Stimulated activated CD8-positive, alpha-beta memory T cell treated with anti-CD3 and anti-CD28 coated beads, Interleukin-7, amount 100 ng/mL, for 4 hours (primary cell): ENCODE measurements around the gene ADARB2.
"Not testable (repeated sequence)": the region's sequence is repeated elsewhere in the genome, so short reads cannot be mapped to it uniquely, and the experiment has no call there.

Source experiments
- DNase-seq, 2 donors: peaks; one replicate each; pipeline ENCODE4 v3.0.0-alpha.2; 2020; ENCODE audit warnings: low read depth in 2 of 2

ADARB2 gene

DNA sequence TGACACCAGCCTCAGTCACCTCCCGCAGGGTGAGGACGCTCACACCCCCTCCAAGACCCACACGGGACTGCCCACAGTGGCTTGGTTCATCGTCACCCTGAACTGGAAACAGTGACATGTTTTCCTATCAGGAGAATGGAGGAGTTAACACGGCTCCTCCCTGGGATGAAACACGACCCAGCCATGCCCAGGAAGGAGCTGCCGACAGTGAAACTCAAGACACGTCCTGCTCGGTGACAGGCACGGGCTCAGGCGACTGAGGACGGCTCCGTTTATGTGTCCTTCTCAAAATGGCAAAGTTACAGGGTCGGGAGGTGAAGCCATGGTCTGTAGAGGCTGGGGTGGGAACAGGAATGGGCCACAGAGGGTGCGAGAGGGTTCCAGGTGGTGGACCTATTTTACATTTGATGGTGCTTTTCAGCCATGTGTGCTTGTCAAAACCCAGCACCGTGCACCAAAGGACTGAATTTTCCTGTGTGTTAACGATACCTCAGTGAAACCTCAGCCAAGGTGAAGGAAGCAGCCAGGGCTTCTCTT is 272.4 kb downstream of the ADARB2 start:
- DNase-seq = no peak

DNA sequence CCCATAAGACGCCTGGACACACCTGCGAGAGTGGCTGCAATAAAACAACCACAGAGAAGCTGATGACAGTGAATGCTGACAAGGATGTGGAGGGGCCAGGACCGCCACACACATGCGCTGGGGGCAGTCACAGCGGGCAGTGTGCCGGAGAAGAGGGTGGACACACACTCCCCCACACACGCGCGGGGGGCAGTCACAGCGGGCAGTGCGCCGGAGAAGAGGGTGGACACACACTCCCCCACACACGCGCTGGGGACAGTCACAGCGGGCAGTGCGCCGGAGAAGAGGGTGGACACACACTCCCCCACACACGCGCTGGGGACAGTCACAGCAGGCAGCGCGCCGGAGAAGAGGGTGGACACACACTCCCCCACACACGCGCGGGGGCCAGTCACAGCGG is 273.4 kb downstream of the ADARB2 start:
- DNase-seq = not testable (repeated sequence)

DNA sequence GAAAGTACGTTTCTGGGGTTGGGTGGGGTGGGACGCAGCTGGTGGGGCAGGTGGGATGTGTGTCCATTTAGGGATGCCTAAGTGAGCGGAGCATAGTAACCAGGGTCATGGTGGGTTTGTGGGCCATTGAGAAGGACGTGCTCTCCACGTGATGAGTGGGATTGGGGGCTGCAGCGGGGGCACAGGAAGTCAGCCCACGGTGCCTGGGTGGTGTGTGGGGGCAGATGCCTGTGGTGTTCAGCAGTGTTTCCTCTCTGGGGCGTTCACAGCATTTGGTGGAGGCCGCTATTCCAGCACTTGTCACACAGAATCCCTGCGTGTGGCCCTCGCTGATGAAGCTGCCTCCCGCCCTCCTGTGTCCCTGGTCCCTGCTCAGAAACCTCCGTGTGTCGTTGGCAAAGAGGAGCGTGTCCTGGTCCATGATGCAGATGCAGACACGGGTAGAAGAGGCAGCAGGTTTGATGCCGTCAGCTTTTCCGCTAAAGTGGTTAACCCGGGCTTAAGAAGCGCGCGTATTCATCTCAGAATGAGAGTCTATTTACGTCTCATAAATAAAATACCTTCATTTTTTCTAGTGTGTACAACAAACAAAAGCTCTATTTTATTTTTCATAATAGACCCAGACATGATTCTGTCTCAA is 274.2 kb downstream of the ADARB2 start:
- DNase-seq = no peak

DNA sequence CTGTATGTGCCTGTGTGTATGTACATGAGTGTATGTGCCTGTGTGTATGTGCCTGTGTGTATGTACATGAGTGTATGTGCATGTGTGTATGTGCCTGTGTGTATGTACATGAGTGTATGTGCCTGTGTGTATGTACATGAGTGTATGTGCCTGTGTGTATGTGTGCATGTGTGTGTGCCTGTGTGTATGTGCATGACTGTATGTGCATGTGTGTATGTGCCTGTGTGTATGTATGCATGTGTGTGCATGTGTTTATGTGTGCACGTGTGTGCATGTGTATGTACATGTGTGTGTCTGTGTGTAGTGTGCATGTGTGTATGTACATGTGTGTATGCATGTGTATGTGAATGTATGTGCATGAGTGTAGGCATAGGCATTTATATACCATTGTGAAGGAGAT is 274.8 kb downstream of the ADARB2 start:
- no peak for DNase-seq

DNA sequence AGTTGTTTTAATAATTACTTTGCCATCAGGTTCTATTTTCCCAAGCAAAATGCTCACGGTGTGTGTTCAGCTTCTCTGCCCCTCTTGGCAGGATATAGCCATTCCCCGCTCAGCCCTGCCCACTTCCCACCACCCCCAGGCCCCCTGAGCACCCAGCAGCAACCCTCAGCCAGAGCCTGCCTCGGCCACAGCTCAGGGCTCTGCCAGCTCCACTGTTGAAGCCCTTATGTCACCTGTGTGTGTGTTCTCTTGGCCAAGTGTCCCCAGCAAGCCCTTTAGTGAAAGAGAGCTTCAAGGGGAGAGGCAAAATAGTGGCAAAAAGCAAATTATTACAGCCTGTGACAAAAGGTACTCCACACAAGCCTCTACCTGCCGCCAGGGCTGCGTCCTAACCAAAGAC is 275.3 kb downstream of the ADARB2 start:
- DNase-seq = no peak

DNA sequence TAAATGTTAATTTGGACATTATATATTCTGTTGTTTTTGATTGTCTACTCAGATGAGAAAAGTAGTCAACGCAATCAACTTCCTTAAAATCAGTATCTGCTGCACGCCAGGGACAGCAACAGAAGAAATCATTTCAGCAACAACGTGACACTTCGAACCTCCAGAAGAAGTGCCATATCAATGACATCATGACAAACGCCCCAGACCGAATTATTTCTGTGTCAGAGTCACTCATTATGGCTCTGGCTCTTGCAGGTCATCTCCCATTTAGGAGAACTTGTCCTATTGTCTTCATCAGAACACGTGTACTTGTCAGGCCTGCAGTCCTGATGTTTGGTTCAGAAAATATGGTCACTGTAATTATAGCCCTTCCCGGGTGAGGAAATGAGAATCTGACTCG is 276.3 kb downstream of the ADARB2 start:
- no peak for DNase-seq

DNA sequence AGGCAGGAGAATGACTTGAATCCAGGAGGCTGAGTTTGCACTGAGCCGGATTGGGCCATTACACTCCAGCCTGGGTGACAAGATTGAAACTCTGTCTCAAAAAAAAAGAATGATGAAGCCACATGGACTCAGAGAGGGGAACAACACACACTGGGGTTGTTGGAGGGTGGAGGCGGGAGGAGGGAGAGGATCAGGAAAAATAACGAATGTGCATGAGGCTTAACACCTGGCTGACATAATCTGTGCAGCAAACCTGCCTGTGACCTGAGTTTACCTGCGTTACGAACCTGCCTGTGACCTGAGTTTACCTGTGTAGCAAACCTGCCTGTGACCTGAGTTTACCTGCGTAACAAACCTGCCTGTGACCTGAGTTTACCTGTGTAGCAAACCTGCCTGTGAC is 277.7 kb downstream of the ADARB2 start:
- not testable (repeated sequence) for DNase-seq

DNA sequence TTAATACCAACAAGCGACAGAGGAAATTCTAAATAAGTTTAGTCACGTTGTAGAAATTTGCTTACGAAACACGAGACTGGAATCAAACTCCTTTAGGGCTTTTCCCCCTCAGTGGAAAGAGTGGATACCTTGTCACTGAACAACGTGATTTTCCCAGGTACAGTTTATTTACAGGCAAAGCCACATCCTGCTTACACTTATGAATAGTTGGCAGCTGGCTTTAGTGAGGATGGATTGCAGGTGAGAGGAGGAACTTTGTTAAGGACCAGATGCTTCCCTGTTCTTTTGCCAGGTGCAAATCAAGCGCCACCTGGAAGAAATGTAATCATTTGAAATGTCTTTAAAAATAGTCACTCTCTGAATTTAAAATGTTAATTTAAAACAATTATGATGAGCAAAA is 282.4 kb downstream of the ADARB2 start:
- DNase-seq = no peak

DNA sequence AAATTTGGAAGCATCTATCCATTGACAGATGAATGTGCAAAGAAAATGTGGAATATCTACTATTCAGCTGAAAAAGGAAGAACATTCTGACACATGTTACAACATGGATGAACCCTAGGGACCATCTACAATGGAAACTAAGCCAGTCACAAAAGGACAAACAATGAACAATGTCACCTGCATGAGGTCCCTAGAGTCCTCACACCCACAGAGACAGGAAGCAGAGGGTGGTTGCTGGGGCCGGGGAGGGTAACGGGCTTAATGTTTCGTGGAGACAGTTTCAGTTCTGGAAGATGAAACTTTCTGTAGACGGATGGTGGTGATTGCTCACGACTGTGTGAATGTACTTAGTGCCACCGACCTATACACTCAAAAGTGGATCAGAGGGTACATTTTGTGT is 282.9 kb downstream of the ADARB2 start:
- DNase-seq = no peak

DNA sequence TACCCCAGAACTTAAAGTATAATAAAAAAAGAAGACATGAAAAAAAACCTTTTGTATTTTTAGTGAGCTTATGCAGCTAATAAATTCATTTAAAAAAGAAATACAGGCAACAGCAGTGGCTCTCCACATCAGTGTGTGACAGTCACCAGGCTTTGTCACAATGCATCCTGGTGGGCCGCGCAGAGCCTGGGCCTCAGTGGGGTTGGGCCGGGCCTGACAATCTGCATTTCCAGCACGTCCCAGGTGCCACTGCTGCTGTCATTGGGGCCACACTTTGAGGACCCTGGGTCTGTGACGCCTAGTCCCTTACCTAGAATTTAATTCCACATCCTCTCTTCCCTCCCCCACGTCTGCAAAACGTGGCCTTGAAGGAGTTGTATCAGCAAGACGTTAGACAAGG is 284.5 kb downstream of the ADARB2 start:
- no peak for DNase-seq

DNA sequence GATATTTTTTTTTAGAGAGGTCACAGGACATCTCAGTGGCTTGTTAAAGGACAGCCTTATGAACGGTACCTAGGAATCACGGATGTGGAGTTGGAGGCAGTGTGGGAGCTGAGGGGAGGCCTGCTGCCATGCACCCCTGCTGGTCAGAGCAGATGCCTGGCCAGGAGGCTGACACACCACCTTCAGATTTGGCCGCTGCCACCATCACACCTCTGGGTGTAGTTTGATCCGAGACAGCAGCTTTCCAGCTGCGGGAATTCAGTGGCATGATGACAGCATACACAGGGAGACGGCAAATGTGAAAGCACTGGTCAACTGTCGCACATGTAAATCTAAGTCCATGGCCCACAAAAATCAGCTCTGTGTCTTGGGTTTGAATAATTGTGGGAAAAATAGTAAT is 285.4 kb downstream of the ADARB2 start:
- DNase-seq = no peak

DNA sequence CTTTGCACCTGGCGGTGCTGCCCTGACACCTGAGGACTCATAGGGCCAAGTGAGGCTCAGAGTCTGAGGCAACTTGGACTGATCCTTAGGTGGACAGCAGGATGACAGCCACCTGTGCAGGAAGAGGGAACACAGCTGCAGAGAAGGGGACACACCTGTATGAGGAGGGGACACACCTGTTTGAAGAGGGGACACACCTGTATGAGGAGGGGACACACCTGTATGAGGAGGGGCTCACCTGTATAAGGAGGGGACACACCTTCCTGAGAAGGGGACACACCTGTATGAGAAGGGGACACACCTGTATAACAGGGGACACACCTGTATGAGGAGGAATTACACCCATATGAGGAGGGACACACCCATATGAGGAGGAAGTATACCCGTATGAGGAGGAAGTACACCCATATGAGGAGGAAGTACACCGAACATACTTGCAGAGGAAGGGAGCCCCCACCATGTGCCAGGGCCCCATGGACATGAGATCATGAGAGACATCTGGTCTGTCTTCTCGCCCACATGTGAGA is 285.9 kb downstream of the ADARB2 start:
- DNase-seq = no peak

DNA sequence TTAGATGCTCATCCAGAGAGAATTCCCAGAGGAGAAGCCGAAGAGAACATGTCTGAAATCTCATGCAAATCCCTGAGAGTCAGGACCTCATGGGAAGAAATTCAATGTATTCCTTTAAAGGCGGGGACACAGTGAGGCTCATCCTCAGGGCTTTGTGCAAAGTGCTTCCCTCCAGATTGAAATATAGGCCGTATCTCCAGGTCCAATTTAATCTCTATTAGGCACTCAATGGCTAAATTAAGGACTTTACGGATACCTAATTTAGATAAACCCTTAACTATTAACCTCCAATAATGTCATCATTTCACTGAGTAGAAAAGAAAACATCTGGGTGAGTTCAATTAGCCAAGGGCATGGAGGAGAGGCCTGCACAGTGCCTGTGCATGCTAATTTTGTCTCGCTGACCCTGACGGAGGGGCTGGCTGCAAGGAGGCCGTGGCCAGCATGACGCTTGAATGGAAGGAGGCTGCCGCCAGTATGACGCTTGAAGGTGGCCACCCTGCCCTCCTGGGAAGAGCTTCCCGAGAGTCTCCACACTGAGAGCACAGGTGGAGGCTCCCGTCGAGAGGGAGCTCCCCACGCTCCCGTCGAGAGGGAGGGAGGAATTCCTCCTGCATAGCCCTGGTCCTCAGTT is 287.6 kb downstream of the ADARB2 start:
- DNase-seq = no peak

DNA sequence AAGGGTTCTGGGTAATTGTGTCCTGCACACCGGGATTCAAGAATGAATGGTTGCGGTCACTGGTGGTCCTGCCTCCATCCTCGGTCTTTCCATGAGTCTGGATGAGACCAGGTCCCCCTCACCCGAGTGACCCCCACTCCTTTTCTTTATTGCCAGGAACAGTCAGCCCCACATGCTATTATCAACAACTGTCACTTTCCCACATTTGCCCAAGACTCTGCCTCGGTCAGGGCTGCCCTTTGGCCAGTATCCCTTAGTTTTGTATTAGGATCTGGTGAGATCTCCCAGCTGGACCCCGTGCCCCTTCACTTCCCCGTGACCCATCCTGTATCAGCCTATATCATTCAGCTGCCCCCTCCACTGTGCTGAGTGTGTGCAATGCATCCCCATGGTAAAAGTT is 288.3 kb downstream of the ADARB2 start:
- DNase-seq = no peak

DNA sequence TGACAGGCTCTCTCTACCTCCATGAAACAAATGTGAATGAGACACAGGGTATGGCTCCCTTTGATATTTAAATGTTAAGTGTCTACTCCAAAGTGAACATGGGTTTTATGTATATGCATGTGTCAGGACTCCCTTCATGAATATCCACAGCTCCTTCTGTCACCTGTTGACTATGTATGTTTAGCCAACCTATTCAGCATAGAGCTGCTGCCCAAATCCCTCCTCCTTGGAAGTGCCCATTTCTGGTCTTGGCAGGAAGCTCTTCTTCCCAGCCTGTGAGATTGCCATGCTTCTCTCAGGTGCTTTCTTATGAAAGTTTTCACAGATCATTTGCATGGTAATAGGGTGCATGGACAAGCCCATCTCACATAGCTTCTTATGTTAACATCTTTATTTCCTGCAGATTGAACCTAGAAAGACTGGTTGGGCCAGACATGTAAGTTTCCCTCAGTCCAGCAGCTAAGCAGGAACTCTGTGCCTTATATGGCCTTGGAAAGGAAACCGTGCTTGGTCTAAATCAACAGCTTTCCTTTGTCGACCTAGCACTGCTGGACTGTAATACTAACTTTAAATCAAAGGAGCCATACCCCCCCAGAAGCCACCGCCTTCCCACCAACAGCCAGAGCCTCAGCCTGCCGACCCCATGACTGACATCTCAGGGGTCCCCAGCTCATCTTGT is 288.9 kb downstream of the ADARB2 start:
- DNase-seq = no peak

DNA sequence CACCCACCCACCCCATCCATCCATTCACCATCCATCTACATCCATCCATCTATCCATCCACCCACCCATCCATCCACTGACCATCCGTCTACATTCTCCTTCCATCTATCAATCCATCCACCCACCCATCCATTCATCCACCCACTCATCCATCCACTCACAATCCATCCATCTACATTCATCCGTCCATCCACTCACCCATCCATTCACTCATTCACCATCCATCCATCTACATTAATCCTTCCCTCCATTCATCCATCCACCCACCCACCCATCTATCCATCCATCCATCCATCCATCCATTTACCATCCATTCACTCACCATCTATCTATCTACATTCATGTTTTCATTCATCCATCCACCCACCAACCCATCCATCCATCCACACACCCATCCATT is 292.5 kb downstream of the ADARB2 start:
- DNase-seq = no peak

DNA sequence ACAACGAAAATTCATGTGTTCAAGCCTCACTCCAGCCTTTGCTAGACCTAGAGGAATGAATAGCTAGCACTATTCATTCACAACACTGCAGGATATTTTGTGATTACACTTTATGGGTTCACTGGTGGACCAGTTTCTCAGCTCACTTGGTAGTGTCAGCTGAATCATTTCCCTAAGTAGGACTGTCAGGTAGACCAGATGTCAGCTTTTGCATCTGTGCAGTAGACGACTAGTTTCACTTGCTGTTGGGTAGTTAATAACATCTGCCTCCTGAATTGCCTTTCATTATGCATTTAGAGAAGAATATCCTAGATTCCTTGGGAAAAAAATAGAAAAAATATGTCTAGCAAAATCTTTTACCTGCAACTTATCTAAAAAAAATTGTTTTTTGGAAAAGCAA is 296.4 kb downstream of the ADARB2 start:
- DNase-seq = no peak

DNA sequence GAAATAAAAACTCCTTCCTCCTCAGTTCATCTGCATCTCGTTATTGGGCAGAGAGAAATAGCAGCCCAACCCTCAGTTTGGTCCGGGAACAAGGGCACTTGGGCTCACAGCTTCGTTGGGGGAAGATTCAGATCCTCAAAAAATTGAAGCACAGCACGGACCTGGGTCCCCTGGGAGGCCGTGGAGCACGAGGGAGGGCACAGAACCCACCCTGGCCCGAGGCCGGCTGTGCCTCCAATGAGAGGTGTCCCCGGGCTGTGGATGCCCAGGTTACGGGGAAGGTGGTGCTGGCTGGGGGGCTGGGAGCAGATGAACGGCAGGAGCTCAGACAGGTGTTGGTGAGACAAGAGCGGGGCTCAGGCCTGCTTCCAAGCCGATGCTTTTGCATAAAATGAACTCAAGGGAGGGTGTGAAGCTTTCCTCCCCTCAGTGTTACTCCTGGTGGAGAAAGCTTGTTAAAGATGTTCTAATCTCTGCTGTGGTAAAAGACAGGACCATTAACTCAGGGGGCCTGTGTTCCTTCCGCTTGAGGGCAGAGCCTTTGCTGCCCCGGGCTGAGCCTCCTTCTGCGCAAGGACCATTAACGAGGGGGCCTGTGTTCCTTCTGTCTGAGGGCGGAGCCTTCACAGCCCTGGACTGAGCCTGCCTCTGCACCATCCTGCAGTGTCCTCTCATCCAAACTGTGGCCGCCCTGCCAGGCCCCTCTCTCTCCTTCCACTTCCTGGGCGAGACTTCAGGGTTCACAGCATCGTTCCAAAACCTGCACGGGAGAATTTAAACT is 302.2 kb downstream of the ADARB2 start:
- no peak for DNase-seq

DNA sequence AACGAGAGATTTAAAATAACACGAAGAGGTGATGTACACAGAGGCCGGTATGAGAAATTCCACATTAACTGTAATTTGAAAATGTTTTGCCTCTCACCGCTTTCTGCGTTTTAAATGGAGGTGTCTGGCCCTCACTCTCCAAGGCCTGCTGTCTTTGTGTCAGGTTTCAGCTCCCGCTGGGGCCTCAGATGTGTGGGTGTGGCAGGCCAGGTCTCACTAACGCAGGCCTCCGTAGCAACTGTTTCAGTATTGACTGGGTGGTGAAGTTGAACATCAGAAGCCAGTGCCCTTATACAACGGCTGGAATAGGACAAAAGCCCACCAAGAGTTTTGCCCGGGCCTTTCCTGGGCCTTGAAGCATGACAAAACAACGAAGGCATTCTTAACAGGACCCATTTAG is 303.1 kb downstream of the ADARB2 start:
- no peak for DNase-seq

DNA sequence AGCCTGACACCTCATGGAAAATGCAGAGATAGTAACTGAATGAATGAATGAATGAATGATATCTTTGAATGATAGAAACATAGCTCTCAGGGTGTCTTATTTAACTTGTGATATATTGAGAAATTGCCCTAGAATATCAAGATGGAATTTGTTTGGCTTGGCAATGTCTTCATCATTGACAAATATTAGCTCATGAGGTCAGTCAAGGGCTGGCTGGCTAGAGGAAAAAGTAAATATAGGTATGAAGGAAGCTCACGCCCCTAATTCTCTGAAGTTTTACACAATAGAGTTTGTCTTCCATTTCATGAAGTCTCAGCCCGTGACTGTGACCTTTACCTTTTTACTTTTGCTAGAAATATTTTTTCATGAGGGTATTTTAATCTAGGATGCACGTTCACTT is 305.2 kb downstream of the ADARB2 start:
- DNase-seq = no peak

DNA sequence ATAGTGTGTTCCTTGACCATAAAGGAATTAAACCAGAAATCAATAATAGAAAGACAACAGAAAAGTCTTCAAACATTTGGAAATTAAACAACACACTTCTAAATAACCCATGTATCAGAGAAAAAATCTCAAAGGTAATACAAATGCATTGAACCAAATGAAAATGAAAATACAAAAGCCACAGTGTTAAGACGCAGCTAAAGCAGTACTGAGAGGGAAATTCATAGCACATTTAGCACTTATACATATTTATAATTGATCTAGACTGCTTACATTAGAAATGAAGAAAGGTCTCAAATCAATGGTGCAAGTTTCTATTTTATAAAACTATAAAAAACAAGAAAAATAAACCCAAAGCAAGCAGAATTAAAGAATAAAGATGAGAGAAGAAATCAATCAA is 306.1 kb downstream of the ADARB2 start:
- DNase-seq = no peak

DNA sequence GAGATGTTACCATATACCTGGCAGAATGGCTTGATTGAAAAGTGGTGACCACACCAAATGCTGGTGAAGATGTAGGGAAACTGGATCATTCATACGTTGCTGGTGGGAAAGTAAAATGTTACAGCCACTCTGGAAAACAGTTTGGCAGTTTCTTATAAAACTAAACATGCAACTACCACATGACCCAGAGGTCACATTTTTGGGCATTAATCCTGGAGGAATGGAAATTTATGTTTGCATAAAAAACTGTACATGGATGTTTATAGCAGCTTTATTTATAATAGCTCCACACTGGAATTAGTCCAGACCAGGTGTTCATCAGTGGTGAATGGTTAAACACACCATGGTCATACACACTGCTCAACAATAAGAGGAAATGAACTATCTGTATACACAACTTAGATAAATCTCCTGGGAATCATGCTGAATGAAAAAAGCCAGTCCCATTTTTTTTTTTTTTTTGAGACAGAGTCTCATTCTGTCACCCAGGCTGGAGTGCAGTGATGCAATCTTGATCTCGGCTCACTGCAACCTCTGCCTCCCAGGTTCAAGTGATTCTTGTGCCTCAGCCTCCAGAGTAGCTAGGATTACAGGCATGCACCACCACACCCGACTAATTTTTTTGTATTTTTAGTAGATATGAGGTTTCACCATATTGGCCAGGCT is 309.7 kb downstream of the ADARB2 start:
- not testable (repeated sequence) for DNase-seq
